Panc1 (cell line): ENCODE measurements around the gene TSC22D4. TPM values are rescaled to one million over a fixed set of nuclear protein-coding genes. Genes with fewer than 3 reads are reported as not detected.
A peak's percentile ranks its signal among the peaks of the same experiment; 100 is the strongest.

Experiments
- ATAC-seq: fragments of 200-7000 bp; cut with Tn5 transposase; 2 replicates; pipeline ENCODE4 v1.9.1; 2020; ENCODE audit warnings: mild to moderate bottlenecking, moderate library complexity
- BruUV-seq: library from RNA; stranded (reverse); fragments of 400-500 nt; replicated peaks from 2 replicates; lab custom pipeline; 2021; lab: Mats Ljungman, UMichigan
- CTCF ChIA-PET: fragments of 300-600 bp; sonication (Branson Sonifier 250); formaldehyde crosslinking; loops from one replicate; lab custom pipeline; 2022; ENCODE audit warnings: antibody characterized with exemption; lab: Charles Lee
- POLR2A ChIA-PET: fragments of 300-600 bp; sonication (Branson Sonifier 250); formaldehyde crosslinking; loops from one replicate; lab custom pipeline; 2022; ENCODE audit warnings: antibody characterized with exemption; lab: Charles Lee
- DNase-seq: peaks from one replicate; pipeline ENCODE4 v3.0.0-alpha.2; 2010; ENCODE audit warnings: low read depth, low spot score
- H3K27ac ChIP-seq: 2 replicates; pipeline ENCODE4 v1.5.1; 2011; ENCODE audit warnings: mild to moderate bottlenecking, low read length, inconsistent platforms
- H3K27me3 ChIP-seq: fragments of 200-500 bp; sonication (Bioruptor generic); 2 replicates; pipeline ENCODE4 v1.6.0; 2014; ENCODE audit warnings: low read length, inconsistent platforms; ENCODE audit not compliant: control insufficient read depth, insufficient read depth
- H3K36me3 ChIP-seq: fragments of 200-500 bp; sonication (Bioruptor generic); 2 replicates; pipeline ENCODE4 v1.5.1; 2014; ENCODE audit warnings: inconsistent platforms, mild to moderate bottlenecking, low read length, moderate library complexity; ENCODE audit not compliant: control insufficient read depth, insufficient read depth
- H3K4me1 ChIP-seq: 2 replicates; pipeline ENCODE4 v1.5.1; 2011; ENCODE audit warnings: inconsistent platforms, mild to moderate bottlenecking, low read length, moderate library complexity; ENCODE audit not compliant: control insufficient read depth, insufficient read depth
- H3K4me3 ChIP-seq, 2 experiments: 2 replicates each; pipeline ENCODE4 v1.5.1; 2011 to 2012; ENCODE audit warnings: low read depth in 2 of 2, low read length in 2 of 2, mild to moderate bottlenecking in 2 of 2, inconsistent platforms in 1 of 2, moderate library complexity in 1 of 2
- H3K9me3 ChIP-seq: fragments of 200-500 bp; sonication (Bioruptor generic); 2 replicates; pipeline ENCODE4 v1.5.1; 2014; ENCODE audit warnings: low read depth, mild to moderate bottlenecking, inconsistent platforms, low read length, moderate library complexity; ENCODE audit not compliant: control insufficient read depth, insufficient read depth
- POLR2AphosphoS5 ChIP-seq: IDR thresholded peaks from 2 replicates; pipeline ENCODE4 v1.6.1; 2012; ENCODE audit warnings: mild to moderate bottlenecking, low read depth, low read length, moderate library complexity
- SIN3A ChIP-seq: IDR thresholded peaks from 2 replicates; pipeline ENCODE4 v1.6.1; 2012; ENCODE audit warnings: low read depth, mild to moderate bottlenecking, low read length, moderate library complexity, borderline replicate concordance; ENCODE audit not compliant: insufficient read depth
- TCF7L2 ChIP-seq: IDR thresholded peaks from 2 replicates; pipeline ENCODE4 v1.6.1; 2011; ENCODE audit warnings: mild to moderate bottlenecking, low read depth, low read length, inconsistent platforms
- in situ Hi-C: cut with HindIII; loops from 2 replicates; pipeline ENCODE4 v1.10.0; 2016; ENCODE audit warnings: low sequenced_read_pairs, low pct_unique_long_range_greater_than_20kb
- intact Hi-C: fragments of 100-400 bp; cut with micrococcal nuclease; formaldehyde crosslinking; loops from one replicate; pipeline ENCODE4 v1.10.0; 2022; ENCODE audit not compliant: unreplicated experiment
- total RNA-seq: library from RNA; stranded (reverse); gene quantifications from one replicate; pipeline ENCODE4 v1.2.1, GENCODE V29; 2021; ENCODE audit not compliant: unreplicated experiment
- TF ChIP-seq, protein P1 (sequence below): fragments of 450-650 bp; IDR thresholded peaks from 2 replicates; pipeline ENCODE4 v1.5.1; 2017; ENCODE audit warnings: mild to moderate bottlenecking
- TF ChIP-seq, protein P2 (sequence below), 2 experiments: IDR thresholded peaks; 2 replicates each; pipeline ENCODE4 v1.6.1; 2011 to 2012; ENCODE audit warnings: low read depth in 2 of 2, control low read depth in 1 of 2, low read length in 1 of 2, mild to moderate bottlenecking in 1 of 2, moderate library complexity in 1 of 2; ENCODE audit not compliant: insufficient read depth in 1 of 2

The TSC22D4 gene
- total RNA-seq, 1 experiment from 2014 or later: 82.6 TPM

DNA sequence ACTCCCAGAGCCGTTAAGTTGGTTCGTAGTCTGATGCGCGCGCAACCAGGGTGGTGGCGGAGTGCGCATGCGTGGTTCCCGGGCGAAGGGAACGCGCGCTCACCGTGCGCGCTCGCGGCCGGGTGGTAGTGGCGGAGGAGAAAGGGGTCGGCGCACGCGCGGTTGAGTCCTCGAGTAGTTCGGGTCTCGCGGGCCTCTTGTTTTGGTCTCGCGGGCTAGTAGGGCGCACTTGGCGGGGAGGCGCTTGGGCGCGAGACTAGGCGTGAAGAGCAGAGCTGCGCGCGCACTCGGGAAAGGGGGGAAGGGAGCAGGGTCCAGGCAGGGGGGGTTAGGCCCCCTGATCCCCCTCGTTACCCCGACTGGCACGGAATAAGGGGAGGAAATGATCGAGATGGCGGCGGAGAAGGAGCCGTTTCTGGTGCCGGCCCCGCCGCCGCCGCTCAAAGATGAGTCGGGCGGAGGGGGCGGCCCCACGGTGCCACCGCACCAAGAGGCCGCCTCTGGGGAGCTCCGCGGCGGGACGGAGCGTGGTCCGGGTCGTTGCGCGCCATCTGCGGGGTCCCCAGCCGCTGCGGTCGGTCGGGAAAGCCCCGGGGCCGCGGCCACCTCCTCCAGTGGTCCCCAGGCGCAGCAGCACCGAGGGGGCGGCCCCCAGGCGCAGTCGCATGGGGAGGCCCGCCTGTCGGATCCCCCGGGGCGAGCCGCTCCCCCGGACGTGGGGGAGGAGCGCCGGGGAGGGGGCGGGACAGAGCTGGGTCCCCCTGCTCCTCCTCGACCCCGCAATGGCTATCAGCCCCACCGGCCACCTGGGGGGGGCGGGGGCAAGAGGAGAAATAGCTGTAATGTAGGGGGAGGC, 49.1 kb downstream of the TSC22D4 start, which contains the start of gene MEPCE:
MEPCE (plus strand) TSS at position 195 of the 856 bp plus-strand sequence; CDS start at position 383, 188 bp downstream.
- no peak for TF ChIP-seq TCF7L2
- TF ChIP-seq, protein P1, sequence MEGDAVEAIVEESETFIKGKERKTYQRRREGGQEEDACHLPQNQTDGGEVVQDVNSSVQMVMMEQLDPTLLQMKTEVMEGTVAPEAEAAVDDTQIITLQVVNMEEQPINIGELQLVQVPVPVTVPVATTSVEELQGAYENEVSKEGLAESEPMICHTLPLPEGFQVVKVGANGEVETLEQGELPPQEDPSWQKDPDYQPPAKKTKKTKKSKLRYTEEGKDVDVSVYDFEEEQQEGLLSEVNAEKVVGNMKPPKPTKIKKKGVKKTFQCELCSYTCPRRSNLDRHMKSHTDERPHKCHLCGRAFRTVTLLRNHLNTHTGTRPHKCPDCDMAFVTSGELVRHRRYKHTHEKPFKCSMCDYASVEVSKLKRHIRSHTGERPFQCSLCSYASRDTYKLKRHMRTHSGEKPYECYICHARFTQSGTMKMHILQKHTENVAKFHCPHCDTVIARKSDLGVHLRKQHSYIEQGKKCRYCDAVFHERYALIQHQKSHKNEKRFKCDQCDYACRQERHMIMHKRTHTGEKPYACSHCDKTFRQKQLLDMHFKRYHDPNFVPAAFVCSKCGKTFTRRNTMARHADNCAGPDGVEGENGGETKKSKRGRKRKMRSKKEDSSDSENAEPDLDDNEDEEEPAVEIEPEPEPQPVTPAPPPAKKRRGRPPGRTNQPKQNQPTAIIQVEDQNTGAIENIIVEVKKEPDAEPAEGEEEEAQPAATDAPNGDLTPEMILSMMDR: no peak
- TF ChIP-seq POLR2AphosphoS5: peak; percentile 15; the same call in 1 of the 2 replicates
- TF ChIP-seq, protein P2, sequence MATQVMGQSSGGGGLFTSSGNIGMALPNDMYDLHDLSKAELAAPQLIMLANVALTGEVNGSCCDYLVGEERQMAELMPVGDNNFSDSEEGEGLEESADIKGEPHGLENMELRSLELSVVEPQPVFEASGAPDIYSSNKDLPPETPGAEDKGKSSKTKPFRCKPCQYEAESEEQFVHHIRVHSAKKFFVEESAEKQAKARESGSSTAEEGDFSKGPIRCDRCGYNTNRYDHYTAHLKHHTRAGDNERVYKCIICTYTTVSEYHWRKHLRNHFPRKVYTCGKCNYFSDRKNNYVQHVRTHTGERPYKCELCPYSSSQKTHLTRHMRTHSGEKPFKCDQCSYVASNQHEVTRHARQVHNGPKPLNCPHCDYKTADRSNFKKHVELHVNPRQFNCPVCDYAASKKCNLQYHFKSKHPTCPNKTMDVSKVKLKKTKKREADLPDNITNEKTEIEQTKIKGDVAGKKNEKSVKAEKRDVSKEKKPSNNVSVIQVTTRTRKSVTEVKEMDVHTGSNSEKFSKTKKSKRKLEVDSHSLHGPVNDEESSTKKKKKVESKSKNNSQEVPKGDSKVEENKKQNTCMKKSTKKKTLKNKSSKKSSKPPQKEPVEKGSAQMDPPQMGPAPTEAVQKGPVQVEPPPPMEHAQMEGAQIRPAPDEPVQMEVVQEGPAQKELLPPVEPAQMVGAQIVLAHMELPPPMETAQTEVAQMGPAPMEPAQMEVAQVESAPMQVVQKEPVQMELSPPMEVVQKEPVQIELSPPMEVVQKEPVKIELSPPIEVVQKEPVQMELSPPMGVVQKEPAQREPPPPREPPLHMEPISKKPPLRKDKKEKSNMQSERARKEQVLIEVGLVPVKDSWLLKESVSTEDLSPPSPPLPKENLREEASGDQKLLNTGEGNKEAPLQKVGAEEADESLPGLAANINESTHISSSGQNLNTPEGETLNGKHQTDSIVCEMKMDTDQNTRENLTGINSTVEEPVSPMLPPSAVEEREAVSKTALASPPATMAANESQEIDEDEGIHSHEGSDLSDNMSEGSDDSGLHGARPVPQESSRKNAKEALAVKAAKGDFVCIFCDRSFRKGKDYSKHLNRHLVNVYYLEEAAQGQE (IDR thresholded peaks at IDR 0.05; ENCODE audit: insufficient read depth in 1 of 2, low read depth in 2 of 2, low read length in 1 of 2): no peak
- 0 out of 2 replicates have a peak, but pooled peaks have one; percentile 47 for TF ChIP-seq SIN3A
- Histone ChIP-seq H3K27me3 (no peaks in the 10 kb centered on the region), H3K27ac (peak within 1 kb of the TSS; percentile 98), H3K9me3 (no peaks in the 10 kb centered on the region), H3K4me1 (peaks cover 43% of the 10 kb centered on the region), H3K4me3 (peak within 1 kb of the TSS; percentile 66 to 92), H3K36me3 (no peaks in the 10 kb centered on the region; the same call in 1 of the 2 replicates)
- peak; percentile 83 for DNase-seq
- ATAC-seq: peak; percentile 61
- TSS peak; percentile 88 for BruUV-seq
- in situ Hi-C loops: no loop called here
- POLR2A ChIA-PET: interaction anchor here (0.5 to 0.7 kb wide), 2 partner anchors 132 to 1292 kb away, joined by 3 to 12 read pairs; no protein-coding TSS in a partner anchor
- intact Hi-C loops: no loop called here
- CTCF ChIA-PET: no interaction called here

DNA sequence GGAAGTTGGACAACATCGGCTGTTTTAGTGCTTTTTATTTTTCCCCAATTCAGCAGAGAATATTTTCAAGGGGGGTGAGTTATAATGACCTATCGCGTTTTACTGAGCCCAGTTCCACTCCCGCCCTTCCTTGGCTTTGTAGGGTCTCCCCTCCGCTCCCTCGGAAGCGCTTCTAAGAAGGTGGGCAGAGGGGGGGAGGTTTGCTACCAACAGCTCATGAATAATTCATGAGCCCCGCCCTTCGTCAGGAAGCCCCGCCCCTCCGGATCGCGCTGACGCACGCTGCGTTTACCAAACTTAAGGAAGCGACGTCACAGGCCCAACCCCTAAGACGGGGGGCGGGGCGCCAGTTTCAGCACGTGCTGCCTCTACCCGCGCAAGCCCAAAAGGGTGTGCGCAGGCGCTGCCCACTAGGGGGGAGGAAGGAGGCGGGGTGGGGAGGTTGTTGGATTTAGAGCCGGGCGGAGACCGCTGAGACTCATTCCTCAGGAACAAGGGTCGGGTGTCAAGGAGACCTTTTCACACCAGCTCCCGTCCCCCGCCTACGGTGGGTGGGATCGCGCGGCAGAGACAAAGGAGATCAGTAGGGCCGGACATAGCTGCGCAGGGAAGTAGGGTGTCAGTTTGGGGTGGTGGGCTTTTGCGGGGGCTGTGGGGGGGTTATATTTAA, 49.9 kb downstream of the TSC22D4 start:
- intact Hi-C loops: no loop called here
- in situ Hi-C loops: no loop called here
- Histone ChIP-seq H3K9me3 (no peaks in the 10 kb centered on the region), H3K27ac (peak overlapping the region; percentile 98), H3K27me3 (no peaks in the 10 kb centered on the region), H3K36me3 (no peaks in the 10 kb centered on the region; the same call in 1 of the 2 replicates), H3K4me3 (peak overlapping the region; percentile 66 to 92), H3K4me1 (peaks cover 39% of the 10 kb centered on the region)
- ChIA-PET POLR2A (interaction anchor here (0.5 to 0.7 kb wide), 7 partner anchors 11 to 488 kb away, joined by 3 to 12 read pairs (median 4); no protein-coding TSS in a partner anchor), CTCF (interaction anchor here (0.7 kb wide), 1 partner anchor 130 kb away, joined by 4 read pairs; no protein-coding TSS in a partner anchor)
- DNase-seq: peak; percentile 99
- ATAC-seq: peak; percentile 77
- TF ChIP-seq, protein P1: no peak
- TF ChIP-seq TCF7L2 (no peak), SIN3A (no peak; the same call in 1 of the 2 replicates), POLR2AphosphoS5 (peak; percentile 92)
- TF ChIP-seq, protein P2 (IDR thresholded peaks at IDR 0.05; ENCODE audit: insufficient read depth in 1 of 2, low read depth in 2 of 2, low read length in 1 of 2): peak in 1 of 2 experiments; percentile 58; a peak in 1 of 4 replicates
- no TSS peak for BruUV-seq
